Measurements from ENCODE around the gene MRPS35.
"Not testable (repeated sequence)": the region's sequence is repeated elsewhere in the genome, so short reads cannot be mapped to it uniquely, and the experiment has no call there.

Gene MRPS35

DNA sequence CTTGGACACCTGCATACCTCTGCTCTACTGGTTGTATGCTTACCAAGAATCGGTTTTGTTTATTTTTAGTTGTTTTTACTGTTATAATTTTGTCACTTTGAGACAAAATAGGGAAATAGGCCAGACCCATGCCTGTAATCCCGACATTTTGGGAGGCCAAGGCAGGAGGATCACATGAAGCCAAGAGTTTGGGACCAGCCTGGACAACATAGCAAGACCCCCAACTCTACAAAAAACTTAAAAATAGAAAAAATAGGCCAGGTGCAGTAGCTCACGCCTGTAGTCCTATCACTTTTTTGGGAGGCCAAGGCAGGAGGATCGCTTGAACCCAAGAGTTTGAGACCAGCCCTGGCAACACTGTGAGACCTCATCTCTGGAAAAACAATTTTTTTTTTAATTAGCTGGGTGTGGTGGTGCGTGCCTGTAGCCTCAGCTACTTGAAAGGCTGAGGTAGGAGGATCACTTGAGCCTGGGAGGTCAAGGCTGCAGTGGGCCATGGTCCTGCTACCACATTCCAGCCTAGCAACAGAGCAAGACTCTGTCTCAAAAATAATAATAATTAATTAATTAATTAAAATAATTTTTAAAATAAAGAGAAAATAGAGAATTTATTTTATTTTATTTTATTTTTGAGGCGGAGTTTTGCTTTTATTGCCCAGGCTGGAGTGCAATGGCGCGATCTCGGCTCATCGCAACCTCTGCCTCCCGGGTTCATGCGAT lies 1.3 kb upstream of the MRPS35 start:
- DNase-seq, result no peak

DNA sequence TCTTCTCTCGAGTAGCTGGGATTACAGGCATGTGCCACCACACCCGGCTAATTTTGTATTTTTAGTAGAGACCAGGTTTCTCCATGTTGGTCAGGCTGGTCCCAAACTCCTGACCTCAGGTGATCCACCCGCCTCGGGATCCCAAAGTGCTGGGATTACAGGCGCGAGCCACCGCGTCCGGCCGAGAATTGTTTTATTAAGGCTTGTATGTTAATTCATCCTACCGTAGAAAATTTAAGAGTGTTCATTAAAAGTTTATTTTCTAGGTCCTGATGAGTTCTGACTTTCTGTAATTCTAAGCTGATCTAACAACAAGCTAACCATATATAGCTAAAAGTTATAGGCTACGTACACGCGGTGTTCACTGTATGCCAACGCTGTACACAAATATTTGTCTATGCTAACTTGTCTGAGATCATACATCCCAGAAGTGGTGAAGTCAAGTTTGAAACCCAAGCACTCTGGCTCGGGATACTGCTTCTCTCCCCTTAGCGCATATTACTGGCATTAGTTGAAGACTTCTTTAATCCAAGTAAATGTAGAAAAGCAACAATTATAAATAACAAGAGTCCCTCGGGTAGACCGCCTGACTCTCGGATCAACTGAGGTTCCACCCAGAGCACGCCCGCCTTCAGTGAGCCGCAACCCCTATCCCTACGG lies 570 bp upstream of the MRPS35 start:
- DNase-seq, result no peak

DNA sequence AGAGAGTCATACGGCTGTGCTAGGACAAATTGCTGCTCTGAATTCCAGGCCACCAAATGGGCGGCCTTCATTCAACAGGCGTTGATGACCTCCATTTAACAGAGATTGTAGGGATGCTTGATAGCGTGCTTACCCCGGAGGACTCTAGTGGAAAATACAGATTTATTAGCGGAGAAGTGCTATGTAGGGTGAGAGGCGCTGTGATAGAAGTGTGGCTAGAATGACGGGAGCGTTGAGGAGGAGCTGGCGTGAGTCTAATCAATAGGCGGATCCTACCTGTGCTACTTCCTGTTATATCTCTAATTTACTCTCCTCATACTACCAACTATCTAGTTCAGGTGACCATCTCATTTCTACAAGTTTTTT lies 668 bp downstream of the MRPS35 start:
- DNase-seq, result peak; percentile 10

DNA sequence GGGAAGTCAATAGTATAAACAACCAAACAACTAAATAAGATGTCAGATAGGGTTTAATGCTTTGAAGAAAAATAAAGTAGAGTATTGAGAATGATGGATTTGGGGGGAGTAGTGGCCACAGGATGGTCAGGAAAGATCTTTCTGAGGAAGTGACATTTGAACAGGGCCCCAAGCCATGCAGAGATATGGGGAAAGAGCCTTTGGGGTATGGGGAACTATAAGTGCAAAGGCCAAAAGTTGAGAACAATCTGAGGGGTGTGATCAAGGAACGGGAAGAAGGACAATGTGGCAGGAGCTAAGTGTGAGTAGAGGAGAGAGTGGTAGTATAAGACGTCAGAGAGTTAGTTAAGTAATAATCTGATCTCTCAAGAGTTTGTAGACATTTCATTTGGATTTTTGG lies 1.3 kb downstream of the MRPS35 start:
- DNase-seq, result no peak

DNA sequence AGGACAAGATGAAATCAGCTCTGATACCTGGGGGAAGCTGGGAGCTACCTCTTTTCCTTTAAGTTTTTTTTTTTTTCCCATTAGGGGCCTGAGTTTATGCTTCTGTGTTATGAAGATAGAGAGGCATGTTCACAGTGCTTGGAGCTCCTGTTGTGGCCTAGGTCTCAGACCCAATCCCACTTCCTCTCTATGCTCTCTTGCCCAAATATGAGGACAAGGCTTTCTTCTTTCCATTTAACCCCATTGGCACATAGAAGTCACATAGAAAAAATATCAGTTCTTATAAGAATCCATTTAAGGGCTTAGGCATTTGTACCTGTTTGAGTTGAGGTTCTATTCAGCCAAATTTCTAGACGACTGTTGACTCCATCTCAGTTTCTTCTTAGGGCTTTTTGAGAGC lies 12.6 kb downstream of the MRPS35 start:
- DNase-seq, result no peak

DNA sequence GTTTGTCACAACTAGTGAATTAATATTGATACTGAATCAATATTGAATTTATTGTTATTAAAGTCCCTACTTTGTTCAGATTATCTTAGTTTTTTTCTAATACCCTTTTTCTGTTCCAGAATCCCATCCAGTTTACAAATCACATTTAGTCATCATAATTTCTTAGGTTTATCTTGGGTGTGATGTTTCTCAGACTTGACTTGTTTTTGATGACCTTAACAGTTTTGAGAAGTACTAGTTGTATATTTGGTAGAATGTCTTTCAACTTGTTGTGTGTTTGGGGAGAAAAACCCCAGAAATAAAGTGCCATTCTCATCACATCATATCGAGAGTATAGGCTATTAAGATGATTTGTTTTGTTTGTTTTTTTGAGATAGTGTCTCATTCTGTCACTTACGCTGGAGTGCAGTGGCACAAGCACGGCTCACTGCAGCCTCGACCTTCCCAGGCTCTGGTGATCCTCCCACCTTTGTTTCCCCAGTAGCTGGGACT lies 19.5 kb downstream of the MRPS35 start:
- no peak for DNase-seq

DNA sequence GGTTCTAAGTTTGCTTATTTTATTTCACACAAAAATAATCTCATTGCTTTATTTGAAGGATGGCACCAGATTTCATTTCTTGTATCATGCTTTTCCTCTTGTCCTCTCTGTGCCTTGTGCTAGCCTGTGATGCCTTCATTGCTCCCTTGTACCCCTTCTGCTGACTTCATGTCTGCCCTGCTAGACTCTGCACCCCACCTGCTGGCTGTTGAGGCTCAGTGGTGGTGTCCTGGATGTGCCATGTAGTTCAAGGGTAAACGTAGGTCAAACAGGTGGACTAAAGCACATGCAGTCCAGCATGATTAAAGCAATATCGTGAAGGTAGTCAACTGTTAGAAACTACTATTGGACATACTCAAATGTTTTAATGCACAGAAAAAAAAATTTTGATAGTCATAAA lies 21.6 kb downstream of the MRPS35 start:
- DNase-seq, result peak; percentile 3

DNA sequence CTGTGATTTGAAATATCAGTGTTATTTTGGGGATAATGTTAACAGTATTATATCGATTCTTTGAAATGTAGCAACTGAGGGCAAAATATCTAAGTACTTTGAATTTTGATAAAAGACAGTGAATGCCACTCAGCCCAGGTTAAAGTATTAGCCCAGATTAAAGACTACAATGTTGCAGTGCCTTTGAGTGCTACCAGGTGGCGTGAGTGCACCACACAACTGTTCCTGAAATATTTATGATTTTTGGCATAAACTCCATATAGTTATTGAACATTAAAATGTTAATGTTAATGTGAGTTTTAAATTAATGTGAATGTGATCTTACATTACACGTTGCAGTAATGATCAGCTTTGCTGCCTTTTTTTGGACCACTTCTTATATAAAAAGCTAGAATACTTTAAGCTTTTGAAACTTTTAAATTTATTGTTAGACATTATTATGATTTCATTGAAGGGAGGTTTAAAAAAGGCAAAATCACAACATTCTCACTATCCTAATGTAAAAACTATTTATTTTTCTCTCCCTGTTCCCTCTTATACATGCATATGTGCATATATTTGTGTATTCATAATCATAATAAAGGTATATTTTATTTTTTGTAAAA lies 22.5 kb downstream of the MRPS35 start:
- peak; percentile 53 for DNase-seq

DNA sequence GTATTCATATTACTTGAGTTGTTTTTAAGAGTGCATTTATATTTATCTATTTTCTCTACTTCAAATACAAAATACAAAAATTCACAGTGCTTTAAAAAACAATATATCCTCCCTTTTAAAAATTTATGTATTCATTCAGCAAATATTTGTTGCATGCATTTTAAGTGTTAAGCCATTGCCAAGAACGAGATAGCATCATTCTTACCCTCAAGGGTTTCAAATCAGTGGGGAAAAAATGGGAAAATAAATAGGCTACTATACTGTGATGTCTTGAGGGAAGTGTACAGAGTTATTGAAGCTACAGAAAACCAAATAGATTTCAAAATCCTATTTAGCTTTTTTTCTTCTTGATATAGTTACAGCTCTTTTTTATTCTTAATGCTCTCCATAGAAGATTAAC lies 23.2 kb downstream of the MRPS35 start:
- DNase-seq, result no peak

DNA sequence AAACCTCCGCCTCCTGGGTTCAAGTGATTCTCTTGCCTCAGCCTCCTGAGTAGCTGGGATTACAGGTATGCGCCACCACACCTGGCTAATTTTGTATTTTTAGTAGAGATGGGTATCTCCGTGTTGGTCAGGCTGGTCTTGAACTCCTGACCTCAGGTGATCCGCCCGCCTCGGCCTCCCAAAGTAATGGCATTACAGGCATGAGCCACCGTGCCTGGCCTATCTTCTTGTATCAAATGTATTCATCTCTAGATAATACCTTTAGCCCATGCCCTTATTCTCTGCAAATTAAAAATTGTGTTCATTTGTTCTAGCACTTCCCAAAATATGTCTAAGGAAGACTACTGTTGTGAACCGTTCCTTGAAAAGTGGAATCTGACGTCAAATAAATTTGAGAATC lies 23.7 kb downstream of the MRPS35 start:
- not testable (repeated sequence) for DNase-seq

DNA sequence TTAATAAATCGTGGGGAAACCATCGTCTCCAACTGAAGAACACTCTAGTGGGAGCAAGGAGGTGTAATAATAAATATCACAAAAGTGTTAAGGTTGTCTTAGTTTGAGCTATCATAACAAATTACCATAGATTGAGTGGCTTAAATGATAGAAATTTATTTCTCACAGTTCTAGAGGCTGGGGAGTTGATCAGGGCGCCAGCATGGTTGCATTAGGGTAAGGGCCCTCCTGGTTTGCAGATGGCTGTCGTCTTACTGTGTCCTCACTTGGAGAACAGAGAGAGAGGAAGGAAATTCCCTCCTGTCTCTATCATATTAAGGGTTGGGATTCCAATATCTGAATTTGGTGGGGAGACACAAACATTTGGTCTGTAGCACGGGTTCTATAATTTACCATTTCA lies 33.0 kb downstream of the MRPS35 start:
- DNase-seq, result no peak

DNA sequence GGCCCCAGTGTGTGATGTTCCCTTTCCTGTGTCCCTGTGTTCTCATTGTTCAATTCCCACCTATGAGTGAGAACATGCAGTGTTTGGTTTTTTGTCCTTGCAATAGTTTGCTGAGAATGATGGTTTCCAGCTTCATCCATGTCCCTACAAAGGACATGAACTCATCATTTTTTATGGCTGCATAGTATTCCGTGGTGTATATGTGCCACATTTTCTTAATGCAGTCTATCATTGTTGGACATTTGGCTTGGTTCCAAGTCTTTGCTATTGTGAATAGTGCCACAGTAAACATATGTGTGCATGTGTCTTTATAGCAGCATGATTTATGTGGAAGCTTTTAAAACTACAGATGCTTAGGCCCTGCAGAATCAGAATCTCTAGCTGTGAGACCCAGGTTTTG lies 35.1 kb downstream of the MRPS35 start:
- DNase-seq, result not testable (repeated sequence)

DNA sequence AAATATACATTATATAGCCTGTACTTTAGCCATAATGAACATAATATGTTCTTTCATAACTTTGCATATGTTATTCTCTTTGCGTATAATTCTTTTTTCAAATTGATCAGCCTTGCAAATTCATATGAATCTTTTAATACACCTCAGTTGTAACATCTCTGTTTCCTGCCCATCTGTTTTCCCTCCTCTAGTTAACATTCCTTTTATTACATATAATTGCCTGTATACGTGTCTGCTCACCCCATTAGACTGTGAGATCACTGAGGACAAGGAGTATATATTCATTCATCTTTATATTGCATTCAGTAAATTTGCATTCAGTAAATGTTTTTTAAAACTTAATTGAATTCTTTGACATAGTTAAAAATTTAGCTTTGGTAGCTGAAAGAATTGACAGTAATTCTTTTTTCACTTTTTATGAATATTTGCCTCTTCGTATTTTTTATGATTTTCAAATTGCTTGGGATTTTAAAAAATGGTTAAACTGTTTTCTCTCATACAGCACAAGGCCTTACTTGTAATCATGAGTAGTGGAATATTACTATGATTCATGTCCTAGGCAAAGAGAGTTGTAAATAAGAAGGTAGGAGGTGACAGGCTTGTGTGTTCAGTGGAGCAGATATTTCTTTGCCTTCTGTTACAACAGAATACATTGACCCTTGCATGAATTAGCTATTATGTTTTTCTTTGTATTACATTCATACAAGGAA lies 36.6 kb downstream of the MRPS35 start:
- DNase-seq, result no peak

DNA sequence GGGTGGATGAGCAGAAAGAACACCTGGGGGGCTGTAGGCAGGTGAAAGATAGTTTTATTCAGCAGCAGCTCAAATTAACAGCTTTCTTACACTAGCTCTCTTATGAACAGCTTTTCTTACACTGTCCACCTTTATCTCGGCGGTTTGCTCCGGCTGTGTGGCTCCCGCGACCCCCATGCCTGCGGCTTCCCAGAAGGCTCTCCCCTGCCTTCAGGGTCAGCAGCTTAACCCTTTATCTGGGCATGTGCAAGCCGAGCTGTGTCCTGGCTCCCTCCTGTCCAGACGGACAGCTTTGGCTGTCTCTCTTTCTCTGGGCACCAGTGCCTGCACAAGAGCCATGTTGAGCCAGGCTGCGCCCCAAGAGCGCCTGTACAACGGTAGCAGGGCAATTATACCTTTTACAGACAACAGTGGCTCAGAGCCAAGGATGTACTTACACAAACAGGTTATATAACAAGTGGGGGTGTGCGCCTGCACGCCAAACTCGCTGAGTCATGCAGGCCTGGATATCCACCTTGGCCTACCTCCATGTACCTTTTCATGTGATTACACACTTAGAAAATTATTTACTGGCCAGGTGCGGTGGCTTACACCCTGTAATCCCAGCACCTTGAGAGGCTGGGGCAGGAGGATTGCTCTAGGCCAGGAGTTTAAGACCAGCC lies 40.9 kb downstream of the MRPS35 start:
- no peak for DNase-seq

DNA sequence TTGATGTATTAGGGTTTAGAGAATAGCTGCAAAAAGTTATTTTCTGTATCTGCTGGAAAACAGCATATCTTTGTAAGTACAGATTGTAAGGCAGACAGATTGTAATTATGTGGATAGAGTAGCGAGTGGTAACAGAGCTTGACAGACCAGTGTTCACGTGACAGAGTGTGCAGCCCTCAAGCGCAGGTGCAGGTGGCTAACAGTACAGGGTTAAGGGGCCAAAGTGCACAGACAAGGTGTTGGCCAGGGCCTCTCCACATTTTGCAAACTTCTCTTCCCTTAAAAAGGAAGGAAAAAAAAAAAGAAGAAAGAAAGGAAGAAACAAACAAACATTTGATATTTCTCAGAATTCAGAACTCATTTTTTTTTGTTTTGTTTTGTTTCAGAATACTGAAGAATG lies 44.2 kb downstream of the MRPS35 start:
- DNase-seq, result no peak

DNA sequence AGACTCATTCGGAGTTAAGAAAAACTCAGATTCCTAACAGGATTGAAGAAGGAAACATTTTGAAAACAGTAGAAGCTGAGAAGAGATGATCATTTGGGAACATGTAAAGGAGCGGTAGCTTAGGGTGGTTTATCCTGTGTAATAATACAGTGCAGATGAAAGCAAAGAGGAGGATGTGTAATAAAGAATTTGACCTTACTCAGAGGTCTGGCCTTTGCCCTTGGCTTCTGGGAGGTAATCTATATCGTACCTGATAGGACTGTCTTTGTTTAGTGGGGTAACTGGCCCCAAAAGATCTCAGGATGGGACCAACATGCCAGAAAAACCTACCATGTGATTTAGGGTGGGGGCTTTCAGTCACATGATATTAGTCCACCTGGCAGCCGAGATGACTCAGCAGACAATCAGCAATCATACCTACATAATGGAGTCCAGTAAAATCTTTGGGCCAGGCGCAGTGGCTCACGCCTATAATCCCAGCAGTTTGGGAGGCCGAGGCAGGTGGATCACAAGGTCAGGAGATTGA lies 46.1 kb downstream of the MRPS35 start:
- no peak for DNase-seq

DNA sequence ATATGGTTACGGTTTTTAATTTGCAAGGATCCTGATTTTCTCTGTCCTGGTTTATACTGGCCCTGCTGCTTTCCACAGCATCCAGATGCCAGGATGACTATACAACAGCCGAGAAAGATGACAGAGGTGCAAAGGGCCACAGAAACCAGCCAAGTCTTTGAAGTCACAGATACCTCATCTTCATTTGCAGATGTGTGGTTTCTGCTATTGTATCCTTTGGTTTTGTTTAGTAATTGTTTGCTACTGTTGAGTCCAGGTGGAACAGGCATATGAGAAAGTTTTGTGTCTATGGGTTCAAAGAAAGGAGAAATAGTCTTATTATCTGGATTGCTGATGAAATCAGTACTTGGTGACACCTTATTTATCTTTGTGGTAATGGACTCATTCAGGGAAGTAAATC lies 52.1 kb downstream of the MRPS35 start:
- DNase-seq, result no peak

DNA sequence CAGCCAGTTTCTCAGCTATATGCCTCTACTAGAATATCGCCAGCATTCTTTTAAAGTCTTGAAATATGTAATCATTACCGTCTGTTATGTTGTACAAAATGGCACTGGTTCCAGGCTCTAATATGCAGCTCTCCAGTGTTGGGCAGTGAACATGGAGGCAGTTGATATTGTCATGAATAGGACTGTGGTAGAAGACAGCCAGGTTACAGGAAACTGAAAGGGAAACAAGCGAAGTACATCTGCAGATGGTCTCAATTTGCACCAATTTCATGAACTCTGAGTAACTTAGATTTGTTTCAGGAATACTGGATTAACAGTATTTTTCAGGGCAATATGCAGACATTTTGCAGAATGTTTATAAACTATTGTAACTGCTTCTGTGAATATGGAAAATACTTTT lies 56.0 kb downstream of the MRPS35 start:
- no peak for DNase-seq

DNA sequence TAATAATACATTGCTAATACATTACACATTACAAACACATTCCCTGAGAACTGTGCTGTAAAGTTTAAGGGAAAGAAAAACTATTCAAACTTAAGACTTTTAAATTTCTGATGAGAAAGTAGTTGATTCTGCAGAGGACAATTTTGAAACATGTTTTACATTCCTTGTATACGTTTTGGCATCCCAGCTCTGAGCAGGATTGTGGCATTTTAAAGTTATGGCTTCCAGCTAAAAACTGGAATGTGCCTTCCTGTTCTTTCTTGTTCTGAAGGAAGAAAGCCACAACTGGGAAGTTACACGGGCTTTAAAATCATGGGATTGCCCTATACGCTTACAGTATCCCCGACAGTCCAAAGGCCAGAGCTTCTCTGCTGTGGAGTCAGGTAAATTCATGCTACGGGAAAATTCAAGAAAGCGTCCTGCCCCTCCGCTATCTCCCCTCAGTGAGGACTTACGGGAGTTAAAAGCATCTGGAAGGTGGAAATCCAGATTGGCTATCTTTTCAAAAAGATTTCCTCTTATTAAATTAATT lies 58.6 kb downstream of the MRPS35 start:
- no peak for DNase-seq

DNA sequence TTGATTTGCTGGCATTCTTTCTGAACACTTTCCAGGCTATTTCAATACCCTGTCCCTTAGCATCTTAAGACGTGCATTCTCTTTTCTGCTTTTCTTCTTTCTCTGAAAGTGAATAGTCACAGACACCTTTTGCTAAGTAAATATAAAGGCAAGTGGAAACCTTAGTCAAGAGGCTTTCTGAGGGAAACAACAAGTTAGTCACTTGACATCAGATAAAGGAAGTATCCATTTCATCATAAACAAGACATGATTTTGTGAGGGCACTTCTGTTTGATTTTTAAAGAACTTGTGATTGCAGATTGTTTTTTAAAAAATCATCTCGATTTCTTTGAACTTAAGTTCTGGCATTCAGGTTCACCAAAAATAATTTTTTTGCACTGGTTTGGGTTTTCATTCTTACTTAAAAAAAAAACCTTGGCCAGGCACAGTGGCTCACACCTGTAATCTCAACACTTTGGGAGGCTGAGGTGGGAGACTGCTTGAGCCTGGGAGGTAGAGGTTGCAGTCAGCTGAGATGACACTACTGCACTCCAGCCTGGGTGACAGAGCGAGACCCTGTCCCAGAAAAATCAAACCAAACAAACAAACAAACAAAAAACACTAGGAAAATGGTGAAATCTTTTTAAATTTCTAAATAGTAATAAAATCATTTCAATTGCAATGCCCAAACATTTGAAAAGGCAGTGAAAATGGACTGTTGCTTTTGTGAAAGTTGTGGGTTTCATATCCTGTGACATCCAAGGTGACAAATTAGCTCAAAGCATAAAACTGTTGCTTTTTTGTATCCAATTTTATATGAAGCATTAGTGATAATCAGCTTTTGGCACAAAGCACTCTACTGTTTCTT lies 61.1 kb downstream of the MRPS35 start:
- DNase-seq, result no peak

DNA sequence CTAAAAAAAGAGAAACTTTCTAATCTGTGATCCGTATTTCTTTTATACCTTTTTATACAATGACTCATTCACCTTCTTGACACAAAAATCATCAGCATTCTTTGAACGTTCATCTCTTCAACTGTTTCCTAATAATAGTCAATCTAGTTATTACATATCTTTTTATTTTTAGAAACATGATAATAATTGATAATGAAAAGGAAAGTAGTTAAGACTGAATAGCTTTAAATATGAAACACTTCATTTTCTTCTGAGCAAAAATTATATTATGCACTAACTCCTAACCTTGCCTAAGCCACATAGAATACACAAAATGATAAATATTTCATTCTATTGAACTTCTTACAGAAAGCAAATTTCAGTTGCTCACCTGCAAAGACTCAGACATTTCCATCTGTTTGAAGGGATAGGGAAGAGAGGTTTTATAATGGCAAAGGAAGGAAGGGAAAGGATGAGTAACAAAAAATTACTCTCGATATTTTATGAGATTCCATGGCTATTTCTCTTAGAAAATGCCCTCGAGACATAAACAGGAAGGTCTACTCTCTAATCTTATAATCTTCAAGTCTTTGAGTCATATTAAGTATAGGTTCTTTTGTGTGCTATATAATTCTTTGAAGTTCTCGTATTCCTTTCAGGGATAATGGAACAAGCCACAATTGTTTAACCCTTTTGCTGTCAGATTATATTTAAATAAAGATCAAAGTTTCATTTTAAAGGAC lies 61.9 kb downstream of the MRPS35 start:
- no peak for DNase-seq
